ENCODE data around the gene TOGARAM2.

Gene TOGARAM2

GRCh38 chr2:29016504-29016903 is 35.4 kb downstream of the TOGARAM2 start:
- H3K23ac ChIP-seq (ENCODE audit: low read length), result no peak overlapping the region
- no peaks in the 10 kb centered on the region for H3K27me3 ChIP-seq (ENCODE audit: insufficient read depth, low read length)
- no peak overlapping the region for H4K91ac ChIP-seq (ENCODE audit: low read depth, low read length)
- H3K9ac ChIP-seq (ENCODE audit: low read length), result no peak overlapping the region
- H2BK120ac ChIP-seq (ENCODE audit: insufficient read depth, low read length, poor library complexity), result no peak overlapping the region
- peaks cover 2% of the 10 kb centered on the region for H3K9me3 ChIP-seq (ENCODE audit: insufficient read depth, low read depth, low read length)
- H3K27ac ChIP-seq (ENCODE audit: low read depth, low read length), result no peak overlapping the region
- no peak for DNase-seq
- H2AFZ ChIP-seq (ENCODE audit: insufficient read depth, low read length, poor library complexity), result no peak overlapping the region
- no peak overlapping the region for H3K4me3 ChIP-seq (ENCODE audit: low read depth, low read length)
- WGBS (ENCODE audit: extremely low coverage, insufficient coverage, insufficient read length), result no CpG with 5 or more reads among the region's 5 CpGs
- H2AK5ac ChIP-seq (ENCODE audit: low read length), result no peak overlapping the region
- no peak overlapping the region for H4K8ac ChIP-seq (ENCODE audit: low read depth, low read length)
- H2BK5ac ChIP-seq (ENCODE audit: low read depth, low read length, poor library complexity), result no peak overlapping the region
- no peaks in the 10 kb centered on the region for H3K79me2 ChIP-seq (ENCODE audit: control insufficient read depth, insufficient read depth, low read length, poor library complexity)
- no peak overlapping the region for H3K14ac ChIP-seq (ENCODE audit: low read length)
- H3K4me2 ChIP-seq (ENCODE audit: low read length), result no peak overlapping the region
- H3K79me1 ChIP-seq (ENCODE audit: low read length), result no peaks in the 10 kb centered on the region
- H3K4me1 ChIP-seq (ENCODE audit: control insufficient read depth in 1 of 2, insufficient read depth in 2 of 2, low read length in 2 of 2), result no peaks in the 10 kb centered on the region
- no peak overlapping the region for H3K18ac ChIP-seq (ENCODE audit: low read length)
- H3K4ac ChIP-seq (ENCODE audit: low read depth, low read length), result no peak overlapping the region
- H3K36me3 ChIP-seq (ENCODE audit: control insufficient read depth in 1 of 2, insufficient read depth in 2 of 2, low read length in 2 of 2), result no peaks in the 10 kb centered on the region
- H4K12ac ChIP-seq (ENCODE audit: low read depth, low read length), result no peak overlapping the region
- H2BK12ac ChIP-seq (ENCODE audit: low read length), result no peak overlapping the region

GRCh38 chr2:29017716-29018435 is 36.8 kb downstream of the TOGARAM2 start:
- Histone ChIP-seq H2BK12ac (ENCODE audit: low read length) (no peak overlapping the region), H4K8ac (ENCODE audit: low read depth, low read length) (no peak overlapping the region), H3K4me1 (ENCODE audit: control insufficient read depth in 1 of 2, insufficient read depth in 2 of 2, low read length in 2 of 2) (no peaks in the 10 kb centered on the region), H3K27me3 (ENCODE audit: insufficient read depth, low read length) (no peaks in the 10 kb centered on the region), H3K18ac (ENCODE audit: low read length) (no peak overlapping the region), H2BK5ac (ENCODE audit: low read depth, low read length, poor library complexity) (no peak overlapping the region), H3K9me3 (ENCODE audit: insufficient read depth, low read depth, low read length) (peaks cover 2% of the 10 kb centered on the region), H2AK5ac (ENCODE audit: low read length) (no peak overlapping the region), H3K9ac (ENCODE audit: low read length) (no peak overlapping the region), H2AFZ (ENCODE audit: insufficient read depth, low read length, poor library complexity) (no peak overlapping the region), H3K4ac (ENCODE audit: low read depth, low read length) (no peak overlapping the region), H3K79me1 (ENCODE audit: low read length) (no peaks in the 10 kb centered on the region), H4K12ac (ENCODE audit: low read depth, low read length) (no peak overlapping the region), H3K23ac (ENCODE audit: low read length) (no peak overlapping the region), H2BK120ac (ENCODE audit: insufficient read depth, low read length, poor library complexity) (no peak overlapping the region), H3K4me3 (ENCODE audit: low read depth, low read length) (no peak overlapping the region), H3K36me3 (ENCODE audit: control insufficient read depth in 1 of 2, insufficient read depth in 2 of 2, low read length in 2 of 2) (no peaks in the 10 kb centered on the region), H3K27ac (ENCODE audit: low read depth, low read length) (no peak overlapping the region), H3K79me2 (ENCODE audit: control insufficient read depth, insufficient read depth, low read length, poor library complexity) (no peaks in the 10 kb centered on the region), H4K91ac (ENCODE audit: low read depth, low read length) (no peak overlapping the region), H3K14ac (ENCODE audit: low read length) (no peak overlapping the region), H3K4me2 (ENCODE audit: low read length) (no peak overlapping the region)
- no peak for DNase-seq
- WGBS (ENCODE audit: extremely low coverage, insufficient coverage, insufficient read length), result no CpG with 5 or more reads among the region's 19 CpGs

- no peaks in the 10 kb centered on the region for H3K79me1 ChIP-seq (ENCODE audit: low read length)
- no peaks in the 10 kb centered on the region for H3K9me3 ChIP-seq (ENCODE audit: insufficient read depth, low read depth, low read length)
- H2BK120ac ChIP-seq (ENCODE audit: insufficient read depth, low read length, poor library complexity), result no peak overlapping the region
- H2AFZ ChIP-seq (ENCODE audit: insufficient read depth, low read length, poor library complexity), result no peak overlapping the region
- no peak for DNase-seq
- H2AK5ac ChIP-seq (ENCODE audit: low read length), result no peak overlapping the region
- no peak overlapping the region for H4K12ac ChIP-seq (ENCODE audit: low read depth, low read length)
- H3K23ac ChIP-seq (ENCODE audit: low read length), result no peak overlapping the region
- WGBS (ENCODE audit: extremely low coverage, insufficient coverage, insufficient read length), result no CpG with 5 or more reads among the region's 11 CpGs
- H3K18ac ChIP-seq (ENCODE audit: low read length), result no peak overlapping the region
- H4K91ac ChIP-seq (ENCODE audit: low read depth, low read length), result no peak overlapping the region
- H3K4ac ChIP-seq (ENCODE audit: low read depth, low read length), result no peak overlapping the region
- H2BK12ac ChIP-seq (ENCODE audit: low read length), result no peak overlapping the region
- no peak overlapping the region for H3K9ac ChIP-seq (ENCODE audit: low read length)
- H3K14ac ChIP-seq (ENCODE audit: low read length), result no peak overlapping the region
- H3K4me3 ChIP-seq (ENCODE audit: low read depth, low read length), result no peak overlapping the region
- no peaks in the 10 kb centered on the region for H3K27me3 ChIP-seq (ENCODE audit: insufficient read depth, low read length)
- no peak overlapping the region for H2BK5ac ChIP-seq (ENCODE audit: low read depth, low read length, poor library complexity)
- H3K4me2 ChIP-seq (ENCODE audit: low read length), result no peak overlapping the region
- no peaks in the 10 kb centered on the region for H3K36me3 ChIP-seq (ENCODE audit: control insufficient read depth in 1 of 2, insufficient read depth in 2 of 2, low read length in 2 of 2)
- H3K4me1 ChIP-seq (ENCODE audit: control insufficient read depth in 1 of 2, insufficient read depth in 2 of 2, low read length in 2 of 2), result no peaks in the 10 kb centered on the region
- H3K79me2 ChIP-seq (ENCODE audit: control insufficient read depth, insufficient read depth, low read length, poor library complexity), result no peaks in the 10 kb centered on the region
- H4K8ac ChIP-seq (ENCODE audit: low read depth, low read length), result no peak overlapping the region
- no peak overlapping the region for H3K27ac ChIP-seq (ENCODE audit: low read depth, low read length)
Observed at GRCh38 chr2:29021886-29022285, 40.8 kb downstream of the TOGARAM2 start.

- WGBS (ENCODE audit: extremely low coverage, insufficient coverage, insufficient read length), result no CpG with 5 or more reads among the region's 6 CpGs
- Histone ChIP-seq H2BK120ac (ENCODE audit: insufficient read depth, low read length, poor library complexity) (no peak overlapping the region), H2BK5ac (ENCODE audit: low read depth, low read length, poor library complexity) (no peak overlapping the region), H3K18ac (ENCODE audit: low read length) (no peak overlapping the region), H3K4me3 (ENCODE audit: low read depth, low read length) (no peak overlapping the region), H2AK5ac (ENCODE audit: low read length) (no peak overlapping the region), H3K23ac (ENCODE audit: low read length) (no peak overlapping the region), H3K27ac (ENCODE audit: low read depth, low read length) (no peak overlapping the region), H3K79me1 (ENCODE audit: low read length) (no peaks in the 10 kb centered on the region), H3K14ac (ENCODE audit: low read length) (no peak overlapping the region), H3K4ac (ENCODE audit: low read depth, low read length) (no peak overlapping the region), H3K9ac (ENCODE audit: low read length) (no peak overlapping the region), H4K91ac (ENCODE audit: low read depth, low read length) (no peak overlapping the region), H2AFZ (ENCODE audit: insufficient read depth, low read length, poor library complexity) (no peak overlapping the region), H3K9me3 (ENCODE audit: insufficient read depth, low read depth, low read length) (no peaks in the 10 kb centered on the region), H3K36me3 (ENCODE audit: control insufficient read depth in 1 of 2, insufficient read depth in 2 of 2, low read length in 2 of 2) (no peaks in the 10 kb centered on the region), H3K4me1 (ENCODE audit: control insufficient read depth in 1 of 2, insufficient read depth in 2 of 2, low read length in 2 of 2) (no peaks in the 10 kb centered on the region), H4K12ac (ENCODE audit: low read depth, low read length) (no peak overlapping the region), H3K79me2 (ENCODE audit: control insufficient read depth, insufficient read depth, low read length, poor library complexity) (no peaks in the 10 kb centered on the region), H3K27me3 (ENCODE audit: insufficient read depth, low read length) (no peaks in the 10 kb centered on the region), H3K4me2 (ENCODE audit: low read length) (no peak overlapping the region), H4K8ac (ENCODE audit: low read depth, low read length) (no peak overlapping the region), H2BK12ac (ENCODE audit: low read length) (no peak overlapping the region)
- peak; percentile 46 to 74 for DNase-seq
Observed at GRCh38 chr2:29022679-29023078, 41.6 kb downstream of the TOGARAM2 start.
